Uterus (tissue), 4 donors: Measurements from ENCODE around the gene PKM. TPM values are rescaled to one million over a fixed set of nuclear protein-coding genes. Genes with fewer than 3 reads are reported as not detected.

Source experiments
- DNase-seq, 2 donors: peaks; one replicate each; pipeline ENCODE4 v3.0.0-alpha.2; 2019 to 2020
- H3K27ac ChIP-seq, 2 donors: fragments of 200-600 bp; sonication (generic); 1 replicate in 1 of 2; 2 replicates in 1 of 2; pipeline ENCODE4 v1.5.1; 2016 to 2018
- H3K27me3 ChIP-seq, 2 donors: fragments of 200-600 bp; sonication (generic); one replicate each; pipeline ENCODE4 v1.5.1; 2018 to 2019; ENCODE audit warnings: control low read depth in 1 of 2
- H3K36me3 ChIP-seq, 2 donors: fragments of 200-600 bp; sonication (generic); one replicate each; pipeline ENCODE4 v1.5.1; 2019; ENCODE audit warnings: control low read depth in 1 of 2
- H3K4me1 ChIP-seq, 2 donors: fragments of 200-600 bp; sonication (generic); one replicate each; pipeline ENCODE4 v1.5.1; 2018 to 2019; ENCODE audit warnings: control low read depth in 1 of 2
- H3K4me3 ChIP-seq, 2 donors: fragments of 200-600 bp; sonication (generic); 1 replicate in 1 of 2; 2 replicates in 1 of 2; pipeline ENCODE4 v1.5.1; 2018 to 2019; ENCODE audit warnings: mild to moderate bottlenecking in 1 of 2
- H3K9me3 ChIP-seq, 2 donors: fragments of 200-600 bp; sonication (generic); one replicate each; pipeline ENCODE4 v1.5.1; 2019; ENCODE audit warnings: control low read depth in 1 of 2
- POLR2A ChIP-seq, 2 donors: fragments of 450-650 bp; IDR thresholded peaks; one replicate each; pipeline ENCODE4 v1.6.1; 2016; ENCODE audit warnings: antibody characterized with exemption in 2 of 2, mild to moderate bottlenecking in 1 of 2, moderate library complexity in 1 of 2
- intact Hi-C: fragments of 100-400 bp; cut with DNase I; formaldehyde crosslinking; loops from one replicate; pipeline ENCODE4 v1.15.1; 2023; ENCODE audit warnings: low total_unique reads
- total RNA-seq, 4 donors: library from RNA; depleted of rRNA in 3 of 4; stranded (reverse); fragments of >200 nt in 3 of 4; gene quantifications; one replicate each; pipeline versions ENCODE4 v1.1.0 to v1.2.4, GENCODE V29; 2014 to 2023
- TF ChIP-seq, protein P1 (sequence below), 4 experiments: fragments of 200-600 bp in 2 of 4; fragments of 450-650 bp in 2 of 4; sonication (generic) in 2 of 4; IDR thresholded peaks; one replicate each; pipeline ENCODE4 v1.5.1; 2016 to 2019; ENCODE audit warnings: antibody characterized with exemption in 4 of 4, mild to moderate bottlenecking in 2 of 4, moderate library complexity in 1 of 4
- donor health status: DM: yes; HTN: yes; CAD: no.

PKM gene
- total RNA-seq, 4 donors from 2014 or later = 101 to 443 (median 191) TPM

DNA sequence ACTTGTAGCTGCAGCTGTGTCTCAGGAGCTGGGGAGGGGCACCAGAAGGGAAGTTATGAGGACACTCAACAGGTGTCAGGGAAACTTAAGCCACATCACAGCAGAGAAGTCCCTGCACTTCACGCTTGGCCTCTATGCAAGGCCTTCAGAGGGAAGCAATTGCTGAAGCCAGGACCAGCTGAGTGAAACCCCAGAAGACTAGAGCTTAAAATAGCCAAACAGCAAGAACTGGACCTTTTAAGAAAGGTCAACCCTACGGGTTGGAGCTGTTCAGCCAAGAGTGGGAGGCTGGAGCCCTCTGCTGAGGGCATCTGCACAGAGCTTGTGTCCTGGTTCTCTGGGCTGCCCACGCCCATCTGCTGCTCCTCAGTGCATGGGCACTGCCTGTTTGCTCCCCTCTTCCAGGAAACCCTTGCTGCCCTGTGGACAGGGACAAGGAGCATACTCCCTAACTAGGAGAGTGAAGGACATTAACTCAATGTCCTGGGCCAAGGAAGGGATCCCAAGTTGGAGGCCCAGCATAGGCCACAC is 29.5 kb downstream of the PKM start:
- H3K4me1 ChIP-seq = peaks cover 0 to 5% of the 10 kb centered on the region in 2 donors
- peaks cover 0 to 10% of the 10 kb centered on the region in 2 donors for H3K27me3 ChIP-seq
- intact Hi-C loops = loop anchor here (10.0 kb wide), 1 partner anchor 73 kb away; the partner anchor contains the start of gene PARP6
- no peak overlapping the region for H3K4me3 ChIP-seq
- H3K27ac ChIP-seq = no peak overlapping the region
- DNase-seq = no peak
- no peaks in the 10 kb centered on the region for H3K9me3 ChIP-seq
- H3K36me3 ChIP-seq = no peaks in the 10 kb centered on the region
- TF ChIP-seq, protein P1, sequence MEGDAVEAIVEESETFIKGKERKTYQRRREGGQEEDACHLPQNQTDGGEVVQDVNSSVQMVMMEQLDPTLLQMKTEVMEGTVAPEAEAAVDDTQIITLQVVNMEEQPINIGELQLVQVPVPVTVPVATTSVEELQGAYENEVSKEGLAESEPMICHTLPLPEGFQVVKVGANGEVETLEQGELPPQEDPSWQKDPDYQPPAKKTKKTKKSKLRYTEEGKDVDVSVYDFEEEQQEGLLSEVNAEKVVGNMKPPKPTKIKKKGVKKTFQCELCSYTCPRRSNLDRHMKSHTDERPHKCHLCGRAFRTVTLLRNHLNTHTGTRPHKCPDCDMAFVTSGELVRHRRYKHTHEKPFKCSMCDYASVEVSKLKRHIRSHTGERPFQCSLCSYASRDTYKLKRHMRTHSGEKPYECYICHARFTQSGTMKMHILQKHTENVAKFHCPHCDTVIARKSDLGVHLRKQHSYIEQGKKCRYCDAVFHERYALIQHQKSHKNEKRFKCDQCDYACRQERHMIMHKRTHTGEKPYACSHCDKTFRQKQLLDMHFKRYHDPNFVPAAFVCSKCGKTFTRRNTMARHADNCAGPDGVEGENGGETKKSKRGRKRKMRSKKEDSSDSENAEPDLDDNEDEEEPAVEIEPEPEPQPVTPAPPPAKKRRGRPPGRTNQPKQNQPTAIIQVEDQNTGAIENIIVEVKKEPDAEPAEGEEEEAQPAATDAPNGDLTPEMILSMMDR (IDR thresholded peaks at IDR 0.05) = no peak
- no peak for TF ChIP-seq POLR2A (IDR thresholded peaks at IDR 0.05)

DNA sequence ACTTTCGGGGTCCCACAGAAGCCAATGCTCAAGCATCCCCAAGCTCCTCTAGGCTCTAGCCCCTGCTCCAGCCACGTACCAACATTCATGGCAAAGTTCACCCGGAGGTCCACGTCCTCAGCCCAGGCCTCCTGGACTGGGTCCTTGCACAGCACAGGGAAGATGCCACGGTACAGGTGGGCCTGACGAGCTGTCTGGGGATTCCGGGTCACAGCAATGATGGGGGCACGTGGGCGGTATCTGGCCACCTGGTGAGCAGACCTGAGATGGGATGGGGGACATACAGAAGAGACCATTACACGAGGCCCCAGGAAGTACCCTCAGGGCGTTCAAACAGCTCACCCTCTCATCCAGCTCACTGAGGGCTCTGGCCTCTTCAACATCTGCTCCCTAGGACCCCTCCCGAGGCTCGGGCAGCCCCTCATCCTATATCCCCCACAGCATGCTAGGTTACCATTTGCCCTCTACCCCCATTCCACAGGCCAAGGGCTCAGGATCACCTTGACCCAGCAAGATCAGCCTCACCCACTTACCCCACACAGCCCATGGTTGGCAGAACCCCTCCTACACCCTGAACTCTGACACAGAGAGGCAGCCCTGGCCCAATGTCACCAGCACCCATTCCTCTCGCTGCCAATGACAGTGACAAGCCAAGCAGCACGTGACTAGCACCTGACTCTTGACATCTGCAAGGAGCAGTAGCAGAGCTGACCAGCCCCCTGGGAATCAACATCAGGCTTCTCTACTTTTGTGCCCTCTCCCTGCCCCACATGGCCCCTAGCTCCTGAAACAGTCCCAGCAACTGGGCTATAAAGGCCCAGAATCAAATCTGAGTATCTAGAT is 30.4 kb downstream of the PKM start:
- intact Hi-C loops = loop anchor here (10.0 kb wide), 1 partner anchor 74 kb away; the partner anchor contains the start of gene PARP6
- no peak overlapping the region for H3K27ac ChIP-seq
- peaks cover 0 to 11% of the 10 kb centered on the region in 2 donors for H3K27me3 ChIP-seq

DNA sequence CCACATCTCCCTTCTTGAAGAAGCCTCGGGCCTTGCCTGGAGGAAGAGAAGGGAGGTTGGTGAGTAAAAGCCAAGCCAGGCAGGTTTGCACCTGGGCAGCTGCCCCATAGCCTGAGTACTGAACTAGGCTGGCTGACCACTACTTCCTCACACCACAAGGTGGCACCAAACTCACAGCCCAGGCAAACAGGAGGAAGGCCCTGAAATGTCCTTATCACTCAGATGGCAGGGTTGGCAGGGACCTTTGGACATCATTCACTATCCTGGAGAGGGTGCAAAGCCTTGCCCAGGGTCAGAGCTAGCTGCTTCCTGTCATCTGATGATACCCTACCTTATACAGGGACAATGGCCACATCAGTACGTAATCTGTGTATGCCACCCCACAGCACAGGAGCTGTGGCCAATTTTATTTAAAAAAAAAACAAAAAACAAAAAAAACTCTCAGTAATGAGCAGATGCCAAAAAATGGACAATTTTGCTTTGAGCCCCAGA is 31.2 kb downstream of the PKM start:
- H3K27ac ChIP-seq = no peak overlapping the region
- peaks cover 0 to 11% of the 10 kb centered on the region in 2 donors for H3K27me3 ChIP-seq
- peak; percentile 69 to 73 for DNase-seq
- intact Hi-C loops = loop anchor here (10.0 kb wide), 1 partner anchor 75 kb away; the partner anchor contains the start of gene PARP6
- no peaks in the 10 kb centered on the region for H3K36me3 ChIP-seq
- no peaks in the 10 kb centered on the region for H3K9me3 ChIP-seq
- no peak overlapping the region for H3K4me3 ChIP-seq
- TF ChIP-seq, protein P1 (IDR thresholded peaks at IDR 0.05) = peak; percentile 82 to 89 (median 86)
- TF ChIP-seq POLR2A (IDR thresholded peaks at IDR 0.05) = no peak
- H3K4me1 ChIP-seq = peaks cover 0 to 5% of the 10 kb centered on the region in 2 donors

More for the DNA sequence above, 30.4 kb downstream of the PKM start:
- Histone ChIP-seq H3K36me3 (no peaks in the 10 kb centered on the region), H3K4me3 (no peak overlapping the region), H3K9me3 (no peaks in the 10 kb centered on the region), H3K4me1 (peaks cover 0 to 5% of the 10 kb centered on the region in 2 donors)
- DNase-seq = no peak
- no peak for TF ChIP-seq POLR2A (IDR thresholded peaks at IDR 0.05)
- TF ChIP-seq, protein P1 (IDR thresholded peaks at IDR 0.05) = no peak

DNA sequence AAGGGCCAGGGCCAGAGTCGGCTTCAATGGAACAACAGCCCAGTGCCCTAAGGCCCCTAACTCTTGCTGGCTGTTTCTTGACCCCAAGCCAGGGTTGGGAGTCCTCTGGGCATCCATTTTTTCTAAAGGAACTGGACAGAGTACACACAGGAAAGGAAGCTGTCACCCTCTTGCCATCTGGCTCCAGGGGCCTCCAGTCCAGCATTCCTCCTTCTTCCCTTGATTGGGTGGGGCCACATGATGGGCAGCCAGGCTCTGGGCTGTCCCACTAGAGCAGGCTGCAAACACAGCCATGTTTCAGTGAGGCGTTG is 31.8 kb downstream of the PKM start:
- peaks cover 0 to 5% of the 10 kb centered on the region in 2 donors for H3K4me1 ChIP-seq
- H3K36me3 ChIP-seq = no peaks in the 10 kb centered on the region
- intact Hi-C loops = no loop called here

More for the DNA sequence above, 31.8 kb downstream of the PKM start:
- H3K9me3 ChIP-seq = no peaks in the 10 kb centered on the region
- no peak for TF ChIP-seq POLR2A (IDR thresholded peaks at IDR 0.05)
- TF ChIP-seq, protein P1 (IDR thresholded peaks at IDR 0.05) = no peak
- H3K27me3 ChIP-seq = peaks cover 0 to 11% of the 10 kb centered on the region in 2 donors
- no peak for DNase-seq
- H3K4me3 ChIP-seq = no peak overlapping the region
- no peak overlapping the region for H3K27ac ChIP-seq
